ENCODE results near the gene SLC26A4. TPM values are rescaled to one million over a fixed set of nuclear protein-coding genes. Genes with fewer than 3 reads are reported as not detected.

SLC26A4 gene
- total RNA-seq, 2 donors from 2014 or later: 0.42 TPM; not detected in 1

GRCh38 chr7:107680478-107680877 is 19.9 kb downstream of the SLC26A4 start:
- H3K4me3 Mint-ChIP-seq: no peak overlapping the region
- no peak overlapping the region for H3K27ac Mint-ChIP-seq
- no peak overlapping the region for H3K9ac ChIP-seq (ENCODE audit: extremely low read depth, low read length, poor library complexity, severe bottlenecking)
- no peak overlapping the region for H3K4me3 ChIP-seq (ENCODE audit: low read length)
- no peaks in the 10 kb centered on the region for H3K27me3 ChIP-seq (ENCODE audit: control insufficient read depth, insufficient read depth, low read length, poor library complexity, severe bottlenecking)
- H3K4me1 ChIP-seq (ENCODE audit: control insufficient read depth, insufficient read depth, low read length): peaks cover 2% of the 10 kb centered on the region
- H3K27me3 Mint-ChIP-seq (ENCODE audit: insufficient read depth): no peaks in the 10 kb centered on the region
- H3K36me3 ChIP-seq (ENCODE audit: control insufficient read depth, insufficient read depth, low read length): no peaks in the 10 kb centered on the region
- H3K4me1 Mint-ChIP-seq: peaks cover 17% of the 10 kb centered on the region
- no peaks in the 10 kb centered on the region for H3K36me3 Mint-ChIP-seq (ENCODE audit: low read depth)
- TF ChIP-seq CTCF (conservative IDR thresholded peaks at IDR 0.05): no peak
- no peaks in the 10 kb centered on the region for H3K9me3 Mint-ChIP-seq
- WGBS, 2 experiments (ENCODE audit: insufficient coverage in 1 of 2, insufficient read length in 1 of 2): 88% methylated on average over 1 of the region's 1 CpG; no CpG with 5 or more reads in 1 of the 2 experiments
- no peak overlapping the region for H3K27ac ChIP-seq (ENCODE audit: low read depth, low read length)
- H3K9me3 ChIP-seq (ENCODE audit: control insufficient read depth, low read length): no peaks in the 10 kb centered on the region
- DNase-seq: no peak

- H3K9me3 ChIP-seq (ENCODE audit: control insufficient read depth, low read length): no peaks in the 10 kb centered on the region
- H3K4me3 Mint-ChIP-seq: no peak overlapping the region
- peaks cover 2% of the 10 kb centered on the region for H3K4me1 ChIP-seq (ENCODE audit: control insufficient read depth, insufficient read depth, low read length)
- H3K36me3 ChIP-seq (ENCODE audit: control insufficient read depth, insufficient read depth, low read length): no peaks in the 10 kb centered on the region
- no peak for TF ChIP-seq CTCF (conservative IDR thresholded peaks at IDR 0.05)
- no peak overlapping the region for H3K9ac ChIP-seq (ENCODE audit: extremely low read depth, low read length, poor library complexity, severe bottlenecking)
- H3K27me3 Mint-ChIP-seq (ENCODE audit: insufficient read depth): peaks cover 3% of the 10 kb centered on the region
- H3K9me3 Mint-ChIP-seq: no peaks in the 10 kb centered on the region
- peaks cover 17% of the 10 kb centered on the region for H3K4me1 Mint-ChIP-seq
- no peaks in the 10 kb centered on the region for H3K36me3 Mint-ChIP-seq (ENCODE audit: low read depth)
- no peak for DNase-seq
- 88 to 90% methylated on average over 5 of the region's 5 CpGs for WGBS, 2 experiments (ENCODE audit: insufficient coverage in 1 of 2, insufficient read length in 1 of 2)
- H3K27ac ChIP-seq (ENCODE audit: low read depth, low read length): no peak overlapping the region
- no peak overlapping the region for H3K4me3 ChIP-seq (ENCODE audit: low read length)
- H3K27me3 ChIP-seq (ENCODE audit: control insufficient read depth, insufficient read depth, low read length, poor library complexity, severe bottlenecking): no peaks in the 10 kb centered on the region
- no peak overlapping the region for H3K27ac Mint-ChIP-seq
Measured at GRCh38 chr7:107682886-107683285, 22.3 kb downstream of the SLC26A4 start.

GRCh38 chr7:107684287-107684686 is 23.7 kb downstream of the SLC26A4 start:
- H3K27me3 ChIP-seq (ENCODE audit: control insufficient read depth, insufficient read depth, low read length, poor library complexity, severe bottlenecking): no peaks in the 10 kb centered on the region
- WGBS, 2 experiments (ENCODE audit: insufficient coverage in 1 of 2, insufficient read length in 1 of 2): 100% methylated on average over 1 of the region's 2 CpGs; no CpG with 5 or more reads in 1 of the 2 experiments
- H3K27ac ChIP-seq (ENCODE audit: low read depth, low read length): no peak overlapping the region
- H3K9me3 ChIP-seq (ENCODE audit: control insufficient read depth, low read length): no peaks in the 10 kb centered on the region
- no peak for DNase-seq
- H3K36me3 Mint-ChIP-seq (ENCODE audit: low read depth): no peaks in the 10 kb centered on the region
- H3K9me3 Mint-ChIP-seq: no peaks in the 10 kb centered on the region
- peaks cover 7% of the 10 kb centered on the region for H3K4me1 Mint-ChIP-seq
- no peak overlapping the region for H3K9ac ChIP-seq (ENCODE audit: extremely low read depth, low read length, poor library complexity, severe bottlenecking)
- no peak overlapping the region for H3K4me3 Mint-ChIP-seq
- H3K36me3 ChIP-seq (ENCODE audit: control insufficient read depth, insufficient read depth, low read length): no peaks in the 10 kb centered on the region
- H3K27me3 Mint-ChIP-seq (ENCODE audit: insufficient read depth): peaks cover 3% of the 10 kb centered on the region
- H3K27ac Mint-ChIP-seq: no peak overlapping the region
- H3K4me3 ChIP-seq (ENCODE audit: low read length): no peak overlapping the region
- no peak for TF ChIP-seq CTCF (conservative IDR thresholded peaks at IDR 0.05)
- peaks cover 2% of the 10 kb centered on the region for H3K4me1 ChIP-seq (ENCODE audit: control insufficient read depth, insufficient read depth, low read length)
